GM18508 (cell line): Measurements from ENCODE around the gene NEK10.
"Not testable (repeated sequence)": the region's sequence is repeated elsewhere in the genome, so short reads cannot be mapped to it uniquely, and the experiment has no call there.

ENCODE experiments used
- ATAC-seq: cut with Tn5 transposase; IDR thresholded peaks from one replicate; pipeline ENCODE4 v1.9.1; 2021; ENCODE audit warnings: moderate number of reproducible peaks; ENCODE audit not compliant: insufficient read depth, unreplicated experiment

Gene NEK10

GRCh38 chr3:27319847-27320526 is 49.2 kb downstream of the NEK10 start:
- no peak for ATAC-seq

GRCh38 chr3:27319304-27319703 is 49.9 kb downstream of the NEK10 start:
- no peak for ATAC-seq

GRCh38 chr3:27317096-27317495 is 52.1 kb downstream of the NEK10 start:
- no peak for ATAC-seq

- no peak for ATAC-seq
Observed at GRCh38 chr3:27315003-27315402, 54.2 kb downstream of the NEK10 start.

- ATAC-seq = peak; percentile 90
Observed at GRCh38 chr3:27312044-27312668, 57.0 kb downstream of the NEK10 start.

GRCh38 chr3:27311400-27311799 is 57.8 kb downstream of the NEK10 start:
- ATAC-seq = no peak

GRCh38 chr3:27310688-27311087 is 58.5 kb downstream of the NEK10 start:
- ATAC-seq = no peak

GRCh38 chr3:27307566-27307965 is 61.6 kb downstream of the NEK10 start:
- no peak for ATAC-seq

GRCh38 chr3:27302891-27303290 is 66.3 kb downstream of the NEK10 start:
- ATAC-seq = no peak

GRCh38 chr3:27298981-27299380 is 70.2 kb downstream of the NEK10 start:
- ATAC-seq = not testable (repeated sequence)

GRCh38 chr3:27293939-27294338 is 75.2 kb downstream of the NEK10 start:
- ATAC-seq = no peak

- ATAC-seq = no peak
Observed at GRCh38 chr3:27290760-27291159, 78.4 kb downstream of the NEK10 start.

- no peak for ATAC-seq
Observed at GRCh38 chr3:27289769-27290413, 79.3 kb downstream of the NEK10 start.

- no peak for ATAC-seq
Observed at GRCh38 chr3:27287052-27287451, 82.1 kb downstream of the NEK10 start.

- ATAC-seq = not testable (repeated sequence)
Observed at GRCh38 chr3:27286467-27286866, 82.7 kb downstream of the NEK10 start.

- ATAC-seq = no peak
Observed at GRCh38 chr3:27285668-27286067, 83.5 kb downstream of the NEK10 start.

GRCh38 chr3:27281671-27282150 is 87.5 kb downstream of the NEK10 start:
- ATAC-seq = no peak

- ATAC-seq = no peak
Observed at GRCh38 chr3:27279123-27279522, 90.1 kb downstream of the NEK10 start.

GRCh38 chr3:27278383-27279055 is 90.7 kb downstream of the NEK10 start:
- ATAC-seq = no peak

GRCh38 chr3:27275441-27275990 is 93.7 kb downstream of the NEK10 start:
- ATAC-seq = no peak

GRCh38 chr3:27271890-27272289 is 97.3 kb downstream of the NEK10 start:
- no peak for ATAC-seq
